GM23338 (cell line): ENCODE results near the gene TMEM87B. TPM values are rescaled to one million over a fixed set of nuclear protein-coding genes. Genes with fewer than 3 reads are reported as not detected.

Experiments
- ATAC-seq: fragments of 200-7000 bp; cut with Tn5 transposase; 3 replicates; pipeline ENCODE4 v1.9.1; 2020
- DNase-seq: peaks from one replicate; pipeline ENCODE4 v3.0.0-alpha.2; 2015; ENCODE audit warnings: low spot score
- H2AFZ ChIP-seq: fragments of 200-600 bp; sonication (generic); 2 replicates; pipeline ENCODE4 v1.8.0; 2016; ENCODE audit warnings: antibody characterized with exemption, mild to moderate bottlenecking, moderate library complexity
- H3F3A ChIP-seq: fragments of 200-600 bp; sonication (generic); replicated peaks from 2 replicates; pipeline ENCODE4 v1.8.0; 2017; ENCODE audit warnings: antibody characterized with exemption, mixed run types, low read depth
- H3K27ac ChIP-seq: fragments of 200-600 bp; sonication (generic); 2 replicates; pipeline ENCODE4 v1.6.1; 2016; ENCODE audit warnings: low read depth
- H3K27me3 ChIP-seq: fragments of 200-600 bp; sonication (generic); 2 replicates; pipeline ENCODE4 v1.8.0; 2016; ENCODE audit warnings: mild to moderate bottlenecking, mixed run types, moderate library complexity; ENCODE audit not compliant: insufficient read depth
- H3K36me3 ChIP-seq: fragments of 200-600 bp; sonication (generic); 2 replicates; pipeline ENCODE4 v1.8.0; 2016; ENCODE audit warnings: mild to moderate bottlenecking; ENCODE audit not compliant: insufficient read depth
- H3K4me1 ChIP-seq: fragments of 200-600 bp; sonication (generic); 2 replicates; pipeline ENCODE4 v1.8.0; 2016; ENCODE audit warnings: mild to moderate bottlenecking, moderate library complexity; ENCODE audit not compliant: insufficient read depth
- H3K4me2 ChIP-seq: fragments of 200-600 bp; sonication (generic); 2 replicates; pipeline ENCODE4 v1.7.1; 2017; ENCODE audit warnings: mixed run types
- H3K4me3 ChIP-seq: fragments of 200-600 bp; sonication (generic); 2 replicates; pipeline ENCODE4 v1.6.1; 2016; ENCODE audit warnings: mixed run types
- H3K79me2 ChIP-seq: fragments of 200-600 bp; sonication (generic); replicated peaks from 2 replicates; pipeline ENCODE4 v1.8.0; 2017; ENCODE audit warnings: mild to moderate bottlenecking; ENCODE audit not compliant: insufficient read depth
- H3K9me2 ChIP-seq: fragments of 200-600 bp; sonication (generic); 2 replicates; pipeline ENCODE4 v1.8.0; 2017; ENCODE audit not compliant: insufficient read depth
- H4K20me1 ChIP-seq: fragments of 200-600 bp; sonication (generic); replicated peaks from 2 replicates; pipeline ENCODE4 v1.8.0; 2017; ENCODE audit warnings: mild to moderate bottlenecking; ENCODE audit not compliant: insufficient read depth
- H3K27ac Mint-ChIP-seq: 2 replicates; pipeline ENCODE4 v1.8.0; 2020; ENCODE audit warnings: inconsistent platforms, mild to moderate bottlenecking, moderate library complexity, mixed read lengths
- H3K27me3 Mint-ChIP-seq: 3 replicates; pipeline ENCODE4 v1.8.0; 2022; ENCODE audit warnings: low read depth, mild to moderate bottlenecking, moderate library complexity, mixed read lengths, inconsistent platforms; ENCODE audit not compliant: insufficient read depth, poor library complexity
- H3K36me3 Mint-ChIP-seq: 3 replicates; pipeline ENCODE4 v1.8.0; 2021; ENCODE audit warnings: low read depth, mild to moderate bottlenecking, inconsistent platforms, moderate library complexity, mixed read lengths
- H3K4me1 Mint-ChIP-seq: 3 replicates; pipeline ENCODE4 v1.8.0; 2020; ENCODE audit warnings: mild to moderate bottlenecking, inconsistent platforms, mixed read lengths
- H3K4me3 Mint-ChIP-seq: 3 replicates; pipeline ENCODE4 v1.8.0; 2021; ENCODE audit warnings: moderate library complexity, mild to moderate bottlenecking, inconsistent platforms, mixed read lengths
- H3K9me3 Mint-ChIP-seq: 3 replicates; pipeline ENCODE4 v1.8.0; 2020; ENCODE audit warnings: moderate library complexity, mild to moderate bottlenecking, inconsistent platforms, mixed read lengths
- CREB1 ChIP-seq: fragments of 250-450 bp; sonication (Bioruptor Pico); IDR thresholded peaks from 2 replicates; pipeline ENCODE4 v1.5.0; 2020; ENCODE audit warnings: low read depth, mild to moderate bottlenecking, moderate library complexity
- CTCF ChIP-seq, 2 experiments: fragments of 200-600 bp in 1 of 2; sonication (generic) in 1 of 2; conservative IDR thresholded peaks; 2 replicates each; pipeline versions ENCODE4 v1.5.1 to v1.6.1; 2016 to 2017; ENCODE audit warnings: antibody characterized with exemption in 2 of 2, low read depth in 2 of 2, mild to moderate bottlenecking in 2 of 2, moderate library complexity in 1 of 2
- ETS1 ChIP-seq: IDR thresholded peaks from 2 replicates; pipeline ENCODE4 v1.6.1; 2016; ENCODE audit warnings: antibody characterized with exemption
- EZH2phosphoT487 ChIP-seq: fragments of 200-600 bp; sonication (generic); IDR thresholded peaks from one replicate; pipeline ENCODE4 v1.8.1; 2018; ENCODE audit warnings: antibody characterized with exemption; ENCODE audit not compliant: unreplicated experiment
- JUNB ChIP-seq: IDR thresholded peaks from one replicate; pipeline ENCODE4 v1.6.1; 2016; ENCODE audit warnings: antibody characterized with exemption; ENCODE audit not compliant: unreplicated experiment
- POLR2AphosphoS5 ChIP-seq: IDR thresholded peaks from 2 replicates; pipeline ENCODE4 v1.6.1; 2016; ENCODE audit warnings: antibody characterized with exemption, low read depth
- STAT1 ChIP-seq: IDR thresholded peaks from one replicate; pipeline ENCODE4 v1.6.1; 2016; ENCODE audit warnings: antibody characterized with exemption; ENCODE audit not compliant: unreplicated experiment
- ZNF114 ChIP-seq: fragments of 250-450 bp; sonication (Bioruptor Pico); IDR thresholded peaks from 2 replicates; pipeline ENCODE4 v1.5.0; 2020; ENCODE audit warnings: mild to moderate bottlenecking, moderate library complexity
- ZNF331 ChIP-seq: fragments of 250-450 bp; sonication (Bioruptor Pico); IDR thresholded peaks from 2 replicates; pipeline ENCODE4 v1.5.0; 2020; ENCODE audit warnings: low read depth, mild to moderate bottlenecking, moderate library complexity
- ZNF462 ChIP-seq: fragments of 250-450 bp; sonication (Bioruptor Pico); IDR thresholded peaks from 2 replicates; pipeline ENCODE4 v1.5.0; 2020; ENCODE audit warnings: mild to moderate bottlenecking, moderate library complexity
- polyA plus RNA-seq: library from polyadenylated mRNA; unstranded; fragments of >200 nt; fragmentation: Nextera tagmentation; extraction: Ambion mirVana; gene quantifications from 2 replicates; pipeline ENCODE4 v1.2.1, GENCODE V29; 2016
- total RNA-seq: library from RNA; depleted of rRNA; stranded (reverse); fragments of >200 nt; shearing (Covaris generic); gene quantifications from 2 replicates; pipeline ENCODE4 v1.2.3, GENCODE V29; 2014

TMEM87B gene
- total and polyA plus RNA-seq, 2 experiments from 2014 or later = 7.0 to 15.4 TPM

- TF ChIP-seq ZNF462 (CRISPR knock-in tag) (no peak), ZNF331 (CRISPR knock-in tag) (no peak), ZNF114 (CRISPR knock-in tag) (no peak), CTCF (conservative IDR thresholded peaks at IDR 0.05; ENCODE audit: low read depth in 2 of 2) (no peak), STAT1 (no peak), EZH2phosphoT487 (no peak), POLR2AphosphoS5 (no peak)
Measured at GRCh38 chr2:112096098-112096497, 41.0 kb downstream of the TMEM87B start (continued).

GRCh38 chr2:112108178-112108832, 53.2 kb downstream of the TMEM87B start:
- Histone ChIP-seq H3K79me2 (no peaks in the 10 kb centered on the region), H3K27me3 (no peaks in the 10 kb centered on the region)
- H3K4me3 Mint-ChIP-seq = no peak overlapping the region
- TF ChIP-seq JUNB (no peak), CREB1 (no peak), ETS1 (no peak), ZNF331 (CRISPR knock-in tag) (no peak), CTCF (conservative IDR thresholded peaks at IDR 0.05; ENCODE audit: low read depth in 2 of 2) (no peak)

More at GRCh38 chr2:112108178-112108832, 53.2 kb downstream of the TMEM87B start:
- Mint-ChIP-seq H3K9me3 (peaks cover 10% of the 10 kb centered on the region; the same call in 2 of the 3 replicates), H3K4me1 (no peaks in the 10 kb centered on the region), H3K27ac (no peak overlapping the region), H3K36me3 (peaks cover 27% of the 10 kb centered on the region), H3K27me3 (peaks cover 6% of the 10 kb centered on the region)
- Histone ChIP-seq H3K27ac (no peak overlapping the region), H3K4me2 (no peak overlapping the region), H3F3A (no peaks in the 10 kb centered on the region), H3K4me1 (no peaks in the 10 kb centered on the region), H4K20me1 (no peaks in the 10 kb centered on the region), H3K9me2 (no peaks in the 10 kb centered on the region), H3K4me3 (no peak overlapping the region), H3K36me3 (no peaks in the 10 kb centered on the region), H2AFZ (no peak overlapping the region)
- ATAC-seq (no peak), DNase-seq (no peak)
